Ishikawa (cell line): ENCODE measurements around the gene USP6.

ENCODE experiments used
- CEBPB ChIP-seq: IDR thresholded peaks from 2 replicates; pipeline ENCODE4 v1.6.1; 2012
- REST ChIP-seq: IDR thresholded peaks from 2 replicates; pipeline ENCODE4 v1.6.1; 2012; ENCODE audit warnings: low read depth, mild to moderate bottlenecking
- TEAD4 ChIP-seq: IDR thresholded peaks from 2 replicates; pipeline ENCODE4 v1.6.1; 2012
- USF1 ChIP-seq: IDR thresholded peaks from 2 replicates; pipeline ENCODE4 v1.6.1; 2012

- TF ChIP-seq CEBPB: no peak
- no peak for TF ChIP-seq TEAD4
- TF ChIP-seq USF1: no peak
- no peak for TF ChIP-seq REST
Measured at GRCh38 chr17:5121186-5121841, 5.5 kb downstream of the USP6 start.
